NCI-H1417 treated with DMSO at 0.1 percent for 48 hours (cell line): Measurements from ENCODE around the gene RNLS.

ENCODE experiments used
- DNase-seq: peaks from one replicate; lab custom pipeline; 2025; lab: John Stamatoyannopoulos, UW

The RNLS gene

DNA sequence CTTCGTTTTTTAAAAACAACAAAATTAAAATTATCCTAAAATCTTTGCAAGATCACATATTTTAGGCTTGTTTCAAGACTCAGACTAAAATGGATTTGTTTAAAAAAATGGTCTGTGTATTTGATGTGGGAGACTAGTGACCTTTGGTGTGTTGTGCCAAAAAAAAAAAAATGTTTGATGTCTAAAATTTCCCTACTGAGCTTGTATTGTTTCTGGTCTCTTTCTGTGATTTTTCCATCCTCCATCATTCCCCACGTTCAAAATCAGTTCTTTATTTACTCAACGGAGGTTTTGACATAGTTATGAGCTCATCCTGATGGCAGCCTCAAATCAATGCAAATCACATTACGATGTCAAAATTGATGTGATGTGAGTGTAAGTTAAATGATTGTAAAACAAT, 326.2 kb downstream of the RNLS start:
- DNase-seq = no peak

DNA sequence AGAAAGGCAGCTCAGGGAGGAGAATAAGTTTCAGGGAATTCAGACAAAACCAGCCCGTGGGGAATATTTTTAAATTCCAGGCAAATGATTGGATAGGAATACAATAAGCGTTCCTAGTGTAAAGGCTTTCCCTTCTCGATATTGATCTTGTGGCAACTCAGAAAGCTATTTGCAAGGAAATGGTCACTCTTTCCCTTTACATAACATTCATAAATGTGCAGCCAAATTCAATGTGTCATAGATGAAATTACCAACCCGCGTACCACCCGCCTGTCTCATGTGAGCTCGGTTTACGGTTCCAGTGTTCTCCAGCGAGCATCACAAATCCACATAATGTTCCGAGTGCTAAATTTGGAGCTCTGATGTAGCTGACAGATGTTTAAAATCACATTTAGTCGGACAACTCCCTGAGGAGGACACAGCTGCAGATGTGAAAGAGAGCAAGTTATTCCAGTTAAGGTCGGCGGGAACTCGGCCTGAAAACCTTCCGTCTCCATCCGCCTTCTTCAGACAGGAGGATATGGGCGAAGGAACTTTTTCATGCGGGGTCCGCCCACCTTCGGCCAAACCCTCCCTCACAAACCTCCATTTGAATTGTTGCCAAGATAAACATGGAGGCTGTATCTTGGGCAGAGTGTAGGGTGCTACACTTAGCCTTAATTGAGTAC, 327.0 kb downstream of the RNLS start:
- no peak for DNase-seq

DNA sequence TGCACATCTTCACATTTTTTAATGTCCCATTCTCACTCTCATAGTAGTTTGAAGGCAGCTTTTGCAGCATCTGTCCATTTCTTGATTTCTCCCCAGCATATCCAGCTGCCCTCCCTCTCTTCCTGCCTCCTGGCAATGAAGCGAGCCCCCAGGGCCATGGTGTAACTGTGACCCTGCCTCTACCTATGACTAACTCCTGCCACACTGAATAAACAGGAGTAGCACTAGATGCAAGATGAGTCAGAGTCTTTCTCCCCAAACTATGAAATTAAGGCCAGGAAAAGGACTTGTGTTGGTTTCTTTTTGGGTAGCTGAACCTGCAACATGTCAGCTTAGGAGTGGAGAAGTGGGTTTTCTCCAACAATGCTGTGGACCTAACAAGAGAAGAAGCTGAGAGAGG, 329.0 kb downstream of the RNLS start:
- no peak for DNase-seq

DNA sequence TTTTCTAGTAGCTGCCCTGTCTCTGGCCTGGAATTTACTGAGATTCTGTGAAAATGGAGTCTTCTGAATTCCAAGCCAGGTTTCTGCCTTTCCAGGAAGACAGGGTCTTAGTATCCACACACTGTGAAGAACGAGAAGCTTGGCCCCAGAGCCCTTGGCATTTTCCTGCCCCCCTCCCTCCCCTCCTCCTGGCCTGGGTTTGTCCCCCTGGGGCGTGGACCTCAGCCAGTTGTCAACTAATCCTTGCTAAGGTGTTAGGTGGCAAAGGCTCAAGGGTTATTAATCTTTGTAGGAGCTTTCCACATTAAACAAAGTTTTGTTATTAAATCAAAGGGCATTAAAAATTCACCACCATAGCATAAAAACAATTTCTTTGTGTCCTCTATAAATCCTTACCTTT, 329.5 kb downstream of the RNLS start:
- DNase-seq = no peak

DNA sequence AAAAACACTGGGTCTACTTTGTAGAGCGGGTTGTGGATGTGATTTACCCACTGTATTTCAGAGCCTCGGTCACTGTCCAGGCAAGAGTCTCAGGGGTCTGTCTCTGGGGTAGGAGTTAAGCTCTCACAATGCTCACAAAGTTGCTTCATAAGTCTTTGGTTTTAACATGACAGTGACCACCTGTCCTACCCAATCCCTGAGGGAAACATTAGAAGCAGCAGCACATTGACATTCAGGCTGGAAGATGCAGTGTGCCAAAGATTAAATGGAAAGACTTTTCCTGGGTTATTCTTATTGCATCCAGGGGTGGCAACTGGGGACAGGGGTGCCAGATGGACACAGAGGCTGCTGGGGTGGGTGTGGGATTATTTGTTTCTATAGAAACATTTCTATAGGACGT, 330.0 kb downstream of the RNLS start:
- DNase-seq = no peak

DNA sequence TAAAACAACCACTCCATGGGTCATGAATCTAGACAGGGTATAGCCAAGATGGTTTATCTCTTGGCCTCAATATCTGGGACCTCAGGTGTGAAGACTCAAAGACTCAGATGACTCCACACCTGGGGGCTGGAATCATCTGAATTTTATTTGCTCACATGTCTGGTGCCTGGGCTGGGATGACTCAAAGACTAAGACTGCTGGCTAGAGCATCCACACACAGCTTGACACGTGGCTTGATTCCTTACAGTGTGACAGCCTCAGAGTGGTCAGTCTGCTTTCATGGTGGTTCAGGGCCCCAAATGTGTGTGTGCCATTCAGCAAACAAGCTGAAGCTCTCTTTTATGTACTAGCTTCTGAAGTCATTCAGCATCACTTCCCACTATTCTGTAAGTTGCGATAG, 333.7 kb downstream of the RNLS start:
- DNase-seq = no peak

DNA sequence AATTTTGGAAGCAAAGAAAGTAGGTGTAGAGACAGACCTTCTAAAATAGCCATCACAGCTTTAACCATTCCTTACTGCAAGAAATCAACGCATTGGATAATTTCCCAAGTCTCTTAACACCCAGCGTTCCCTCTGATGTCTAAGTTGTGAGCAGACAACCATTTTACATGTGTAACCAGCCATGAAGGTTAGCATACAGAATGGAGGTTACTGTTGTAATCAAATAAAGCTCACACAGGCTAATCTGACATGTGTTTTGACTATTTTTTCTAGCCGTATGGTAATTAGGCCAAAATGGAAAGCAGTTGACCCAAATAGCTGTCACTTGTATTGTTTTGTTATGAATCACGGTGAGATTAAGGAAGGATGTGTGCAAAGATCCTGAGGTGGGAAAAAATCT, 336.4 kb downstream of the RNLS start:
- DNase-seq = no peak

DNA sequence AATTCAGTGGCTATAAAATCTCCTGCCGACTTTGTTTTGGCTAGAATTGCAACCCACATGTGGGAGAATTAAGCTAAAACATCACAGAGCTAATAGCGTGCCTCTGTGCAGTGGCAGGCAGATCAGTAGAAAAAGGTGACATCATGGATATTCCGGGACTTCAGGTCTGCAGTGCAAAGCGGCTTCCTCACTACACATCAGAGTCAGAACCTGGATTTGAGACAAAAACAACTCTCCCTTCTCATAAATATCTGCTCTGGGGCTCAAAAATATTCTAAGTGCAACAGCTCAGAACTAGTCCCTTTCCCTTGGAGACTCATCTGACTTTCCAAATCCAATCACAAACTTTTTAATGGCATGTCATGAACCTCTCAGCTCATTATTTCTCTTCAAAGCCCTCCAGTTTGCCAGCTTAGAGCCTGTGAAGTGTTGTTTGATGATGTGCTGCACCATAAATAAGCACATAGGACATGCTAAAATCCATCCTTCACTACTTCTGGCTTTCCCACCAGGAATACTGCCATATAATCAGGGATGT, 337.1 kb downstream of the RNLS start:
- no peak for DNase-seq

DNA sequence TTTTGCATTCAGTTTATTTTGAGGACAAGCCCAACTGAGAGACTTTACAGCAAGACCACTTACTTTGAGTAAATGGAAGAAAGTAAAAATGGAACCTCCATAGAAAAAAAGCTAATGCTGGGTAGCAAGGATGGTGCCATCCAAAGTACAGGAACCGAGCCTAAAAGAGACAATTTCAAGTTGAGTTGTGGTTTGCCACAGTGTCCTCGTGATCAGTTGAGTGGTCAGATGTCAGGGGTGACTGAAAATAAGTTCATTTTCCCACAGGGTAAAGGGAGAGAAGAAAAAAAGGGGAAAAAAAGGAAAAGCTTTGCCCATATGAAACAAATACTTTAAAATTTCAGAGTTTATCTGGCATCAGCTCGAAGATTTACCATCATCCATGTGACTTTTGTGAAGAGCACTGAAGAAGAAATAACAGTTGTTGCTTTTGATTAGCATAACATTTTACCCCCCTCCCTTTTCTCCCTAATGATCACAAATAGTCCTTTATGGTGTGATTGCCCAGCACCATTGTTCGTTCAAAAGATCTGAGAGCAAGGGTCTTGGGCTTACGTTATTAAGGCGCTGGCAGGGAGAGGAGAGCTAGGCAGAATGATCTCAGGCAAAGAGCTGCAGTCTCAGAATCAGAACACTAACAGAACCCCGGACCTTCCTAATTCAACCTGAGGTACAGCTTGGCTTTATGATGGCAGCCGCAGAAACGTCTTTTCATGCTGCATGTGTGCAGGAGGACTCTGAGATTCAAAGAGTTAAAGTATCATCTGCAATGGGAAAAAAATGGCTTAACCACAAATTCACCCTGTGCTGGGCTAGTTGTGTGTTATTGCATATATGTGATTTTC, 338.1 kb downstream of the RNLS start:
- no peak for DNase-seq

DNA sequence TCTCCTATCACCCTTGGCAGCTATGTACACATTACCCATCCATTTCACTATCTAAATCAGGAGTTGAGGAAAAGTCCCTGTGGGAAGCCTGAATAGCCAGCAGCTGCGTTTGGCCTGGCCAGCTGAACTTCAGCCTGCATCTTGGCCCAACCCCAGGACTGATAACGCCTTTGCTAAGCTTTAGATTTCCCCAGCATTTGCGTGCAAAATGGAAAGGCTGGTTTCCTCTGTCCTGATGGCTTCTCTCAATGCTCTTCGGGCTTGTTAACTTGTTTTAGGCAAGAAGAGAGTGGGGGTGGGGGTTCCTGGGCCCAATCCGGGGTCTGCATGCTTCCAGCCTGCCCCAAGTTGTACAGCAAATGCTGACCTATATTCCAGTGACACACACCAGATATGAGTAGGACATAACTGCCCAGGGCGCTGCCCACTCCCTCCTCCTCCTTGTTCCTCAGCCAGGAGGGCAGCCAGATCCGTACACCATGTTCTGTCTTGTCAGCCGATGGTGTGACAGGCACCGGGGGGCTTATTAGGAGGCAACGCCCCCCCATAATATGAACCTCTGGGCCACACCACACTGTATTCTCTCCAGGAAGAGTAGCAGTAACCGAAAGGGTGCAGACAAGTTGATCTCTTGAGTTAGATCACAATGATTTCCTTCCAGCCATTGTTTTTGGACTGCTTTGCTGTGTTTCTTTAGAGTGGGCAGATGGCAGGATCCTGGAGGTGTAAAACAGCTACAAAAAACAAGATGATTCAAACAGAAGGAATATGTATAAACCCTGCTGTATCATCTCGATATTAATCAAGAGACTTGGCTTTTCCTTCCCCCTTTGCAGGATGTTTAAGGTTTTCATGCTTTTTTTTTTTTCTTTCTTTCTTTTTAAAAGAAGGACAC, 339.0 kb downstream of the RNLS start:
- DNase-seq = no peak

DNA sequence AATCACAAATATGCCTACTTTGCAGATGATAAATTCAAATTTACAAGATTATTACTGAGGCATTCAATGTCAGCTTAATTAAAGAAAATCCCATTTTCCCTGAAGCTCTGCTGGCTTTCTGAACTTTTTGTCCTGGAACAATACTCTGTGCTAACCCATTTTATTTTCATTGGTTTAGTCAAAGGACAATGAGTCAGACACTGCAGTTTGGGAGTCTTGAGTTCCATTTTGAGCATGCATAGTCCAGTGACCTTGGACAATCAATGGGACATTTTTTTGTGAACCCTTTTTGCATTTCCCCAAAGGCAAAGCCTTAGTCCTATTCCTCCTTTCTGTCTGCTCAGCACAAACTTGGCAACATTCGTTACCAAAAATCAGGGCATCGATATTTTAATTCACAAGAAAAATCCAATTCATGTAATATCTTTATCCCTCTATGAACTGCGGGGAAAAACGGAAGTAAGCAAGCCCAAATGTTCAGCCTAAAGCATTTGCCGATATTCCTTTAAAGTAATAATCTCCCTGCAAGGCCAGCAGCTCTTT, 339.8 kb downstream of the RNLS start:
- DNase-seq = no peak

DNA sequence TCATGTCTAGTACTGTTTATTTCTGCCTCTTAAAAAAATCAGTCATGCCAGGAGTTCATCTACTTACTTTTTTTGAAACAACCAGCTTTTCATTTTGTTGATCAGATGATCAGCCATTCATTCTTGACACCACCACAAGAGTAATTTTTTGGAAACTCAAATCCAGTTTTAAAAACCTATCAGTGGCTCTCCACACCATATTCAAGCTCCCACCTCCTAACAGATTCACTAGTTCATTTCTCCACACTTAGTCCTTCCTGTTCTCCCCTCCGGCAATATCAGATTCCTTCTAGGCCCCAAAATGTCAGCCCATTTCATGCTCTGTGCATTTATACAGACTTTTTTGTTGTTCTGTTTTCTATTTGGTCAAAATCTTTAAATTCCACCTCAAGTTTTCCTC, 341.6 kb downstream of the RNLS start:
- DNase-seq = no peak

DNA sequence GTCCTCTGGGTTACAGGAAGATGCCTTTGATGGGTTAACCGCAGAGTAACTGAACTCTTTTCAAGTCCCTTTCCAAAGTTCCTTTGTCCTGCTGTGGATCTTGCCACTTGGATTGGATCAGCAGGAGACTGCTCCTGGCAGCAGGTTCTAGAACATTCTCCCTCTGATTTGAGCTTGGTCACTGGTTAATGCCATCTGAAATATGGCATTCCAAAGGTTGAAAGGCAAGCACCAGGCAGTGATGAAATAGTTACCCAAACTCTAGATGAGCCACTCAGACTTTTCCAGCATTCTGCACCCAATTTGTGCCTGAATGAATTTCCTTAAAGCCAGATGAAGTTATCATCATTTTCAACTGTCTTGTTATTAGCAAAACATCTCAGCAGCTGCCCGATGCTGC, 343.9 kb downstream of the RNLS start:
- no peak for DNase-seq

DNA sequence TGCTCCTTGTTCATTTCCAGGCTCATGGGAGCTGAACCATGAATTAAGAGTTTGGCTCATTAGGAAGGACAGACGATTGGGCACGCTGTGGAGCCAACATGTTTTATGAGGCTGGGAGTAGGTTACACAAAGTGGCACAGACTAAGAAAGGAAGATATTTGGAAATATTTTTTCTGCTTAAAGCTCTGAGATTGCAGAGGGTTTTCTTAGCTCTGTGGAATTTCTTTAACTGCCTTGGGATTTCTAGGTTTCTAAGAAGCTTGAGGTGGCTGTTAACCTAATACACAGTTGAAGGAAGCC, 344.6 kb downstream of the RNLS start:
- no peak for DNase-seq

DNA sequence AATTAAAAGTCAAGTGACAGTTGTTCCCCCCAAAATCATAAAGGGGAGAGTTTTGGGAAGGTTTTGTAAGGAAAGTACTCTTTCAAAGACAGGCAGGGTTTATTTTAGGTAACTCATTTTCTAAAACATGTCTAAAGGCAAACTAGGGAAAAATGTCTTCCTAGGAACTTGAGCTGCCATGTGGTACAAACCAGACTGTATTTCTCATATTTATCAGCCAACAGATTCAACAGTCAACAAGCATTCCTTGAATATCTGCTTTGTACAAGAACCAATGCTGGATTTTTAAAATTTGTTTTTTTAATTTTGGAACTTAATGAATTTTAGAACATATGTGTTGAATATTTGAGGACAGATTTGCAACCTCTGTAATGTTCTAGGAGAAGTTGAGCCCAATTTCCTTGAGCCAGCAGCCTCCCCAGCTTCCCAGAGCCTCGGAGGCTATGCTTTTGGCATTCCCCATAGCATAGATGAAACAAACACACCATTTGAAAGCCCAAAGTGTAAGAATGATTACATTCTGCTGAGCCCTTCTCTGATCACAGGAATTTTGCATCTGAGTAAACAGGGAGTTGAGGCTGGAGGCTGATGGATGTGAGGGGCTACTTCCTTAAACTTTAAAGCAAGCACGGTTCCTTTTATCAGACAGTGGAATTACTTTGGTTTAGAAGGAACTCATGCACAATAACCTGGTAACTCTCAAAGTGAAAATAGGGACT, 345.1 kb downstream of the RNLS start:
- DNase-seq = no peak

DNA sequence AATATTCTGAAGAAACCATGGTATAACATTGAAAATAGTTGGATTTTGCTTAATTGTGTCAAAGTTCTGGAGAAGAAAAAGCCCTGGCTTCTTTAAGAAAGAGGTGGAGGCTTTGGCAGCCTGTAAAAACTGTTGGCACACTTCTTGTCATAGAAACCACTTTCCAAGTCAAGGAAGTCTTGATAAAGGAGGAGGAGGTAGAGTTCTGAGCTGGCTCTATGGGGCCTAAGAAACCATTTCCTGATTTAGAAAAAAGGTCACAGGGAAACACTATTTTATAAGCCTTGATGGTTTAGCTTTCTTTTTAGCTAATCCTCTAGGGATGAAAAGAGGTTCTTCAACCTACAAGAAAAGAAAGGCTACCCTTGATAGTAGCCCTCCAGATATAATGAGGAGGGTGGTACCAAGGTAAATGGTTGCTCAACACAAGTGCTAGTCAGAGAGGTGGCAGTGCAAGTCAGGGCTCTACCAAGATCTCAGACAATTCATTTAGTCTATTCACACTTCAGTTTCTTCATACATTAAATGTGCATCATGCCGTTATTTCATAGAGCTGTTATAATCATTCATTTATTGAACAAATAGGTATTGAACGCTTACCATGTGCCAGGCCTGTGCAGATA, 346.9 kb downstream of the RNLS start:
- DNase-seq = no peak

DNA sequence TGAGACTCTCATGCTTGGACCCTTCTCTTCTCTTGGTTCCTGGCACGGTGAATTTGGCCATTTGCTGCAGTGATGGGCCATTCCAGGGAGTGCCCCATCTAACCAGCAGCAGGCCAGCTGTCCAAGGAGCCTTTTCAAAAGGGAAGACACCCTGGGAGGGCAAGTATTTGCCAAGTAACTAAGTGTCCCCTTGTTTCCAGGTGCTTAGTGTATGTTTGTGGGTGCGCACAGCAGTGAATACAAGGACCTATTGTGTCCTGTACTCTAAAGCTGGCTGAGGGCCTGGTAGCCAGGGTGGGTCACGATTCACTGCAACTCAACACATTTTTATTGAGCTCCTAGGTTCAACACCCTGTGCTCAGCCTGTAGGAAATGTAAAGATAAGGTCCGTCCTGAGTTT, 348.8 kb downstream of the RNLS start:
- no peak for DNase-seq

DNA sequence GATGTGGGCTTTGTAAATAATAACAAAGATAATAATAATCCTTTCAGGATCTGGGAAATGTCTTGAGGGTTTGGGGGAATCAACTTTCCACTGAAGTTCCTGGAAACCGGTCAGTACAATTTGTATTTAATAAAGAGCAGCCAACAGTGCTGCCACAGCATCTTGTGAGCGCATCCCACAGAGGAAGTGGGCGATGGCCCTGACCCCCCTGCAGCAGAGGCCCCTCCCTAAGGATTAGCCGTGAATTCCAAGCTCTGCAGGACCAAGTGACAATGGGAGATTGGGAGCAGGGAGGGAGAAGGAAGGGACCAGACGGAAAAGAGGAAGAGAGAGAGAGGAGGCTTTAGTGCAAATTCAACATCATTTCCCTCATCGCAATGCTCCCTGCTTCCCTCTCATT, 349.2 kb downstream of the RNLS start:
- DNase-seq = no peak

DNA sequence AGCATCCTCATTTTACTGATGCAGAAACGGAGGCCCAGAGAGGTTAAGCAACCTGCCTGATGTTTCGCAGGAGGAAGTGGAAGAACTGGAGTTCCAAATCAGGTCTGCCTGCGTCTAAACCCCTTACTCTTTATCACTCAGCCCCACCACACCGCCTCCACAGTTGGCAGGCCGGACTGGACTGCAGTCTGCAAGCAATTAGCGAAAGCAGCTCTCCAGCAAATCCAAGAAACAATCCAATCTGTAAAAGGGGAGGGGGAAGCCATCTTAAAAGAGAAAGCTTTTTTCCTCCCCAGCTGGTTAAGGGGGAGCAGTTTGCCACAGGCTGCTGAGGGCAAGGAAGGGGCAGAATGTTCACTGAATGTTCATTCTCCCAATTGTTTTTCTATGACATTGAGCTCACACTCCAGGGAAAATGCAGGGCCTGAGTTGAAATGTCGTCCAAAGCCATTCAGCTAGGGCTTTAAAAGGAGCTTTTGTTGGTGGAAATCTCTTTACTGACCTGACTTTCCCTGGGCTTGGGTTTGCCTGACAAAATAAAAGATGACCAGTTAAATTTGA, 350.1 kb downstream of the RNLS start:
- no peak for DNase-seq

DNA sequence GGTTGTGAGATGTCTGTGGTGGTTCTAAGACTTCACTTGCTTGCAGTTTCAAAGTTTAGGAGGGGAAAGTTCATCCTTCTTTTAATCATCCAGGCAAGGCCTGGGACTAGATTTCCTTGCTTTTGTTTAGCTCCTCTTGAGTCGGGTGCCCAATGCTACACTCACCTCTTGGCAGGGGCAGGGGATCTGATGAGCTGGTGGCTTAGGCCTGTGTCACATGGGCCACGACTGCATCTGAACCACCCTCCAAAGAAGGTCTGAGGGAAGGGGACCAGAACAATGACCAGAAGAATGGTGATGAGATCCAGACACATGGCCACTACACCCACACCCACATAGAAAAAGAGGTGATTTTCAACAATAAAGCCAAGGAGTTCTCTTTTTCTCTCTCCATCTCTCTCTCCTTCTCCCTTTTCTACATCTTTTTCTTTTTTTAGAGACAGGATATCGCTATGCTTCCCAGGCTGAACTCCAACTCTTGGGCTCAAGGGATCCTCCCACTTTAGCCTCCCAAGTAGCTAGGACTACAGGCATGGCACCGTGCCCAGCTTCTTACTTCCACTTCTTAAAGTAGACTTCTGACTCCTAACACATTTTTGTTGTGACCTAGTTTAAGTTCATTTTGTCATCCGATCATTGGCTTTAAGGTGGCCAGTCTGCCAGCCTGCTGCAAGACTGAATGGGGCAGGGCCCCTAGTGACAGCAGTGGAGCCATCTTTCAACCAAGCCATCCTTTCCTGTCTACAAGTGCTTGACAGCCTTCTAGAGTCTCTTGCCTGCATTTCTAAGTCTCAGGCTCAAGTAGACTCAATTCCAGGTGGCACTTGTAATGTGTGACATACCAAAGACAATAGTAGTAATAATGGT, 350.9 kb downstream of the RNLS start:
- no peak for DNase-seq
